HT1080 (cell line): ENCODE results near the gene KIAA0753. TPM values are rescaled to one million over a fixed set of nuclear protein-coding genes. Genes with fewer than 3 reads are reported as not detected.
"Not testable (repeated sequence)": the region's sequence is repeated elsewhere in the genome, so short reads cannot be mapped to it uniquely, and the experiment has no call there.

ENCODE experiments used
- DNase-seq: peaks from one replicate; pipeline ENCODE4 v3.0.0-alpha.2; 2015; ENCODE audit warnings: low read depth
- total RNA-seq: library from RNA; depleted of rRNA; stranded (reverse); fragments of >200 nt; shearing (Covaris generic); gene quantifications from 2 replicates; pipeline ENCODE4 v1.2.3, GENCODE V29; 2014

KIAA0753 gene
- total RNA-seq, 1 experiment from 2014 or later = 14.0 TPM

DNA sequence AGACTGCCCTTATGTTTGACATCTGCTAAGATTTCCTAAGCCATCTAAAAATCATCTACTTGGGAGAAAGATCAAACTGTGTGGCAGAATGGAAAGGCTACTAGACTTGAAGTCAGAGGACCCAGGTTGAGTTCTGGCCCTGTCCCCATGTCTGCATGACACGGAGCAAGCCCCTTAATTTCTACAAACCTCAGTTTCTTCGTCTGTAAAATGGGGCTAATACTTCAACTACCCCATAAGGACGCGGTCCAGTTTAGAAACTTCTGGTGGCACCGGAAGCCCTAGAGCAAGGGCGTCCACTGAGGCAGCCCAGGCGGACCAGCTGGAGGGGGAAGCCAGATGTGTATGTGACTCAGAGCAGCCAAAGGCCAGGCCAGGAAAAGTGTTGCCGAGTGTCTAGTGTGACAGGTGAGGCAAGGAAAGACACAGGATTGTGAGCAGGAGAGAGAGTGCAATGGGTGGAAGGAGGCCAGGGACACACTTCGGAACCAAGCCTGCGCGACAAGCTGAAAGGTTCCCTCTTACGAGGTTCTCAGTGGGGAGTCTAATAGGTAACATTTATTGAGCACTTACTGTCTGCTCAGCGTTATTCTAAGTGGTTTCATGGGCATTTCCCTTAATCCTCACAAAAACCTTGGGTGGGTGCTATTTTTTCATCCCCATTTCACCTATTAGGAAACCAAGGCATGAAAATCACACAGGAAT lies 66.4 kb downstream of the KIAA0753 start:
- DNase-seq = no peak

GRCh38 chr17:6573495-6573894 lies 67.0 kb downstream of the KIAA0753 start:
- DNase-seq = not testable (repeated sequence)

DNA sequence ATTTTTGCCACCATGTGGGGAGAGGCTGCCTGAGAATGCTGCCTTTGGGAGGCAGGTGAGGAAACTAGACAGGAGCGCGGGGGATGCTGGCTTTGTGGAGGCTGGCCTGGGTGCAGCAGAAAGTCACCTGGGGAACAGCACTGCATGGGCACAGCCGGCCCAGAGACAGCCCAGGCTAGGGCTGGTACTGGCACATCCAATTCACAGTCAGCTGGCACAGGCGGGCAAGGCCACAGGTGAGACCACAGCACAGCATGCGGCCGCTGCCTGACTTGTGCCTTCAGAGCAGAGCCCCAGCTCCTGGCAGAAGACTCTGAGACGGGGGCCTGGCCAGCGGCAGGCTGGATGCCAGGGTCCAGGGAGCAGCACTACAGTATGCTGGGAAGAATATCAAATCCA lies 67.5 kb downstream of the KIAA0753 start:
- DNase-seq = no peak

- DNase-seq = no peak
Measured at GRCh38 chr17:6571452-6571781, 69.1 kb downstream of the KIAA0753 start.

GRCh38 chr17:6570731-6571451 lies 69.6 kb downstream of the KIAA0753 start:
- DNase-seq = no peak

DNA sequence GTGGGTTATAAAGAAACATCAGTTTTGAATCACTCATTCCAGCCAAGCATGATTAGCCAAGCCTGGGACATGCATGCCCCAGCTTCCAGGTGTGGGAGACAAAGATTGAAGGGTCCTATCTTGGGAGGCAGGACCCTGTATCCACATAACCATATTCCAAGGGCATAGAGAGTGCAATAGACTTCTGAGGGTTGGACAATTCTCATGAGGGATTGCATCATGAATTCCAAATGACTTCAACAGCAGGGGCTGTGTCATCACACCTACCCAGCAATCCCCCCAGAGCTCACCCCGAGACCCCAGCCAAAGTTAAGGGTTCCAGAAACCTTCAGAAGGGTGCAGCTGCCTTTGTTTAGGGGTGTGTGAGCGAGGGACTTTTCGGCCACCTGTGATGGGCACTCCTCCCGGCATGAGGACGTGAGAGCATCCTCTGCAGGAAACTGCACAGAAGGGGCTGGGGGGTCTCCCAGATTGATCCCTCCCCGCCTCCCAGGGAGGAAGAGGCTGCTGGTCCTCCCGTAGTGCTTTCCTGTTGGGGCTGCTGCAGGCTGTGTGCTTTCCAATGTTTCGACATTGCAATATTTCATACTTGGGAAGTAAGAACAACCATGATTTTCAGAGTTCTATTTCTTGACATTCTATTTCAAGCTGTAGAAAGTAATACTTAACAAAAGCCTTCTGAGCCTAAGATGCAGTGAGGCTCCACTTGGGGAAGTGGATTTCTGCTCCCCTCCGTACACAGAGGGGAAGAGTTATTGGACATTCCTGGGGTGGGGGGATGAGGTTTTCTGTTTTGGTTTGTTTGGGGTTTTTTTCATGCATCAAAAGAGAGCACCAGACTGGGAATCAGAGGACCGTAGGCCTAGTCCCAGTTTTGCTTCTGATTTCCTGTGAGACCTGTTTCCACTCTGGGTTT lies 70.9 kb downstream of the KIAA0753 start:
- DNase-seq = no peak

DNA sequence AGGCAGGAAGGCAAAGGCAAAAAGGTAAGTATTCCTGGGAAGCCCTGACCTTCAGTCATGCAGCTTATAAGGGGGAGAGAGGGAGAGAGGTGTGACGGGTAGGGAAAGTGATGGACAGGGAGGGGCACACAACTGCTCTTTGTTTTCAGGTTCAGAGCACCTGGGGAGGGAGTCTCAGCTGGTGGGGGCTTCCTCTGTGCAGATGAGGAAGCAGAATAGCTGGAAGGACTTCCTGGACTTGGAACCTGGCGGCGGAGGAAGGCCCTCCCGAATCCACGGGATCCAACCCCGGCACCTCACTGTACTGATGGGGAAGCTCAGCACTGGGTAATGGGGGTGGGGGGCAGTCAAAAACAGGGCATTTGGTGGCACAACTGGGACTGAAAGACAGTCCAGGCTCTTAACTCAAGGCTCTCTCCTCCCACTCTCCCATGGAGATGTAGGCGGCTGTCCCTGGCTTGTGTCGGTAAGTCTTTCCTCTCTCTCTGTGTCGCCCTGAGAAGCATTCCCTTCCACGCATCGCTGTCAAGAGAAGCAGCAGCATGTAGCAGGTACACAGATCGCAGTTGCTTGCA lies 72.2 kb downstream of the KIAA0753 start:
- no peak for DNase-seq

DNA sequence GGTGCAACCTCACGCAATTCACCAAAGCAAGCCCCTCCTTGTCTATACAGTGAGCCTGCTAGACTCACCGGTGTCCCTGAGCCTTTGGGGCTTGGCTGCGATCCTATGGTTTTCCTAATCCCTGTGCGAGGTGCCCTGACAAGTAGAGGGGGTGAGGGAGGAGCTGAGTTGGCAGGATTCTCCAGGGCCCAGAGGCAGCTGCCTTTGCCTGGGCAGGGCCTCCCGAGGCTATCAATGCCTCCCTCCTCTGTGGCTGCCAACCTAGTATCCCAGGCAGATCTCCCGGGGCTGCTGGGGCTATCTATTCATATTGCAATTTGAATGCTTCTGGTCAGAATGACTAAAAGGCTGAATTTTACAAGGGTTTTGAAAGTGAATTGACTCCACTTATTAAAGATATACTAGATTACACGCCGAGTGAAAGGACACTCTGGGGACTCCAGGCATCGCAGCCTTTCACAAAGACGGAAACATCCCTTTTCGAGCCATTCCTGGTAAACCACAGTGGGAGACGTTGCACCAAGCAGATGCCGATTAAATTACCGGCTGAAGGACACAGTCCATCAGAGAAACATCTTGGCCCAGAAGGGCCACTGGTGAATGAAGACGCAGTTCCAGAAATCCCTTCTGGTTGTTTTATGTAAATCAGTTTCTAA lies 72.9 kb downstream of the KIAA0753 start:
- DNase-seq = no peak

DNA sequence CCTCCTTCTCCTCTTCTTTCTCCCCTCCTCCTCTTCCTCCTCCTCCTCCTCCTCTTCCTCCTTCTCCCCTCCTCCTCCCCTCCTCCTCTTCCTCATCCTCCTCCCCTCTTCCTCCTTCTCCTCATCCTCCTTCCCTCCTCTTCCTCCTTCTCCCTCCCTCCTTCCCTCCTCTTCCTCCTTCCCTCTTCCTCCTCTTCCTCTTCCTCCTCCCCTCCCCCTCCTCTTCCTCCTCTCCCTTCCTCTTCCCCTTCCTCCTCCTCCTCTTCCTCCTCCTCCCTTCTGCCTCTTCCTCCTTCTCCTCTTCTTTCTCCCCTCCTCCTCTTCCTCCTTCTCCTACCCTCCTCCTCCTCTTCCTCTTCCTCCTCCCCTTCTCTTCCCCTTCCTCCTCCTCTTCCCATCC lies 79.1 kb downstream of the KIAA0753 start:
- DNase-seq = no peak

DNA sequence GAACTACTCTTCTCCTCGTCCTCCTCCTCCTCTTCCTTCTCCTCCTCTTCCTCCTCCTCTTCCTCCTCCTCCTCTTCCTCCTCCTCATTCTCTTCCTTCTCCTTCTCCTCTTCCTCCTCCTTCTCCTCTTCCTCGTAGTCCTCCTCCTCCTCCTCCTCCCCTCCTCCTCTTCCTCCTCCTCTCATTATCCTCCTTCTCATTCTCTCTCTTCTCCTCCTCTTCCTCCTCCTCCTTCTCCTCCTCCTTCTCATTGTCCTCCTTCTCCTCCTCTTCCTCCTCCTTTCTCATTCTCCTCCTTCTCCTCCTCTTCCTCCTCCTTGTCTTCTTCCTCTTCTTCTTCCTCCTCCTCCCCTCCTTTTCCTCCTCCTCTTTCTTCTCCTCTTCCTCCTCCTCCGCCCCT lies 80.0 kb downstream of the KIAA0753 start:
- no peak for DNase-seq

DNA sequence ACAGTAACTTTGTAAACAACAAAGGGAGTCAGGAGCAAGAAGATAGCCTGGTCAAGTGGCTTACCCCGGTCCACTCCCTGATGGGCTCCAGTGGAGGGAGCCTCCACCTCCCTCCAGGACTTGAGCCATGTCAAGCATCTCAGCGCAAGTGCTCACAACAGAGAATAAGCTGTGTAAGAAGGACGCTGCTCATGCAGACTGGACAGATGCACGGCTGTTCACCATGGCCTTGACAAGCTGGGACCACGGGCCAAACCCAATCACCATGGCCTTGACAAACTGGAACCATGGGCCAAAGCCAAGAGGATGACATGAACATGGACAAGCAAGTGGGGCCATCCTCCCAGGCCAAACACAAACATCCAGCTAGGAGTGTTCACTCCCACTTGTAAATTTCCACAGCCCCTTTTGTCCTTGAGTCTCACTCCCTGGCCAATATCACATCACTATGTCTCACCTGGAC lies 80.7 kb downstream of the KIAA0753 start:
- no peak for DNase-seq

DNA sequence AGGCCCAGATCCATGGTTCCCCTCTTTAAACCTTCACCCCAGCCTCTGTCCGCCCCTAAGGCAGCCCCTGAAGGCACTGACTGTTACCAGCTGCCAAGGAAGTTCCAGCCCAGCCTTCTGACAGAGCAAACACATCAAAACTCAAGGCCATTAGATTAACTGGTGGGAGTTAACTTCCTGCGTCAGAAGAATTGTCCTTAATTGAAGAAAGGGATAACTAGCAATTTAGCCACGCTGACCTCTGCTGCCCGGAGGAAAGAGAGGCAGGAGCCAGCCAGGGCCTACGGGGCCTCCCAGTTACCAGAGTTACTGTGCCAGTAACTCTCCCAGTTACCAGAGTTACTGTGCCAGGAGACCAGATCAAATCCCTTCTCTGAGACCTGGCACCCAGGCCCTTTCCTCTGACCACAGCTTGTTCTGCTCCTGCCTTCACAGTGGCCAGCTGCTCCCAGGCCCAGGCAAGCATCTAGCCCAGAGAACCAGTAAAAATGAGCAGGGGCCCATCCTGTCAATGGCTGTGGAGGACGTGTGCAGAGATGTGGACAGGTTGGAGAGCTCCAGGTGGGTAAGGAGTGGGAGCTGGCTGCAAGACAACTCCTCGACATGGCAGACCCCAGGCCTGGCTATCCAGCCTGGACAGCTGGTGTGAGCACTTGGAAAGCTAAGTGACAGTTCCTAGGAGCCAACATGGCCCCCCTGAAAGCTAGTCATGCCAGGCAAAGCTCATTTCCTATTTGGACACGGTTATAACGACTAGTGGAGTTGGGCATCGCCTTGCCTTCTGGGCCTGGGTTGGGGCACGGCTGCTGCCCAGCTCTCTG lies 81.4 kb downstream of the KIAA0753 start:
- DNase-seq = no peak

GRCh38 chr17:6558276-6558675 lies 82.2 kb downstream of the KIAA0753 start:
- no peak for DNase-seq

- DNase-seq = no peak
Measured at GRCh38 chr17:6557040-6557438, 83.5 kb downstream of the KIAA0753 start.

- no peak for DNase-seq
Measured at GRCh38 chr17:6556121-6557039, 84.1 kb downstream of the KIAA0753 start, which contains the start of gene PITPNM3. PITPNM3 (minus strand) TSS chr17:6556555; CDS start chr17:6556406, 149 bp downstream.

DNA sequence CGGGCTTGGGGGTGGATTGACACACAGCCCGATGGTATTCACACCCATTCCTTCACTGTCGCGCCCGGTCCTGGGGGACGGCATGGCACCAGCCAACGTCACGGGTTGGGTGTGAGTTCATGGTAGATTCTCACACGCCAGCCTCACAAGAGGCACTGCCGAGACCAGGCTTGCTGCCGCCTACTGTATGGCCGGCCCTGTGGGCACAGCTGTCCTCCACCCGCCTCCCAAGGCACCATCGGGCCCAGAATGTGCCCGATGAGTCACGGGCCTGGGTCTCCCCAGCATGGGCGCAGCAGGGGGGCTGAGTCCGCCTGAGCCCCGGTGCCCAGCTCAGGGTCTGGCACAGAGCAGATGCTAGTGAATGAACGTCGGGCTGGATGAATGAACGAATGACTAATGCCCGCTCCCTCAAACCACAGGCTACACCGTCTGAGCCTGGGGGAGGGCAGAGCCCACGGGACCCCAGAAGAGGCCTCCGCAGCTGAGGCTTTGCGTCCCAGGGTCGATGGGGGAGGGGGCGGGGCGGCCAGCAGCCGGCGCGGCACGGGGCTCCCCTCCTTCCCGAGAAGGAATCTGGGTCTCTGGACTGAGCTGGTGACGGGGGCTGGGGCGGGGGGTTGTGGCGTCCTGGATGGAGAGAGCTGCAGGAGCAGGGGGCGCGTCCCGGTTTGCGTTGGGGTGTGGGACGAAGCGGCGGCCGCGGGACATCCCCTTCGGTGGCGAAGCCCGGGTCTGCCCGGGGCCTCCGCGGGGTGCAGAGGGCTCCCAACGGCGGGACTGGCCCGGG lies 85.0 kb downstream of the KIAA0753 start:
- DNase-seq = peak; percentile 80

- no peak for DNase-seq
Measured at GRCh38 chr17:6554871-6555330, 85.6 kb downstream of the KIAA0753 start.

DNA sequence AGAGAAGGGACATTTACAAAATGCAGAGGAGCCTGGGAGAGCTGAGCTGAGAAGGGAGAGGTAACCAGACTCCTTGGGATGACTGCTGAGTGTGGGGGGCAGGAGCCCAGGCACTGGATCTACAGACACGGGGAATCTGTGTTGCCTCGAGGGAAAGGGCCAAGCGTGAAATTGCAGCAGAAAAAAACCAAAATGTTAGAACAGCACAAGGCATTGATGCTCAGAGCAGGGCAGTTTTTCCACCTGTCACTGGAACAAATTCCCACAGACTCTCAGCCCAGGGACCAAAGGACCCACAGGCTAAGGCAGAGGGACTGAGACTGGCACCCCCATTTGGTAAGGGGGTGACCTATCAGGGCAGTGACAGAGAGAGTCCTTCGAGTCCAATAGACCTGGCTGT lies 86.2 kb downstream of the KIAA0753 start:
- no peak for DNase-seq
